B cell (primary cell): ENCODE results near the gene GPHN. TPM values are rescaled to one million over a fixed set of nuclear protein-coding genes. Genes with fewer than 3 reads are reported as not detected.

Experiments
- ATAC-seq: fragments of 200-7000 bp; cut with Tn5 transposase; one replicate; pipeline ENCODE4 v1.10.0; 2021; ENCODE audit warnings: low read depth, mild to moderate bottlenecking, moderate number of reproducible peaks, moderate library complexity
- CTCF ChIA-PET: fragments of 350-600 bp; sonication (Branson Sonifier 250); formaldehyde crosslinking; loops from one replicate; lab custom pipeline; 2021; ENCODE audit warnings: antibody characterized with exemption, inconsistent platforms; lab: Charles Lee
- POLR2A ChIA-PET: fragments of 350-600 bp; sonication (Branson Sonifier 250); formaldehyde crosslinking; loops from one replicate; lab custom pipeline; 2021; ENCODE audit warnings: antibody characterized with exemption; lab: Charles Lee
- DNase-seq: peaks from one replicate; pipeline ENCODE4 v3.0.0; 2013
- H2AFZ ChIP-seq: 2 replicates; pipeline ENCODE4 v1.6.1; 2012; ENCODE audit warnings: mild to moderate bottlenecking, low read depth, low read length; ENCODE audit not compliant: insufficient read depth, poor library complexity, severe bottlenecking
- H3K27ac ChIP-seq, 2 donors: 1 replicate in 1 of 2; 2 replicates in 1 of 2; pipeline ENCODE4 v1.5.1; 2012 to 2013; ENCODE audit warnings: low read length in 2 of 2, mild to moderate bottlenecking in 2 of 2, moderate library complexity in 1 of 2
- H3K27me3 ChIP-seq, 4 experiments: fragments of 200-600 bp in 1 of 4; sonication (generic) in 1 of 4; replicated peaks in 1 of 4; 1 replicate in 2 of 4; 2 replicates in 2 of 4; pipeline versions ENCODE4 v1.6.1 to v1.7.0; 2013 to 2016; ENCODE audit warnings: low read length in 3 of 4, mild to moderate bottlenecking in 2 of 4, mixed read lengths in 1 of 4, moderate library complexity in 1 of 4; ENCODE audit not compliant: insufficient read depth in 4 of 4, control insufficient read depth in 3 of 4; ENCODE audit errors: control extremely low read depth in 1 of 4
- H3K36me3 ChIP-seq, 2 experiments: replicated peaks in 1 of 2; 1 replicate in 1 of 2; 2 replicates in 1 of 2; pipeline versions ENCODE4 v1.6.1 to v1.7.1; 2013; ENCODE audit warnings: low read length in 1 of 2; ENCODE audit not compliant: insufficient read depth in 2 of 2, control insufficient read depth in 1 of 2; ENCODE audit errors: control extremely low read depth in 1 of 2, extremely low read depth in 1 of 2
- H3K4me1 ChIP-seq, 2 donors: fragments of 200-600 bp in 1 of 2; sonication (generic) in 1 of 2; 1 replicate in 1 of 2; 2 replicates in 1 of 2; pipeline versions ENCODE4 v1.5.1 to v1.6.1; 2013 to 2017; ENCODE audit warnings: low read length in 2 of 2; ENCODE audit not compliant: control insufficient read depth in 2 of 2, insufficient read depth in 2 of 2
- H3K4me2 ChIP-seq: replicated peaks from 2 replicates; pipeline ENCODE3; 2012; ENCODE audit warnings: mild to moderate bottlenecking, low read depth, low read length; ENCODE audit not compliant: poor library complexity, severe bottlenecking
- H3K4me3 ChIP-seq, 5 experiments: fragments of 200-600 bp in 1 of 5; sonication (generic) in 1 of 5; 1 replicate in 3 of 5; 2 replicates in 2 of 5; pipeline versions ENCODE4 v1.5.1 to v1.7.0; 2011 to 2016; ENCODE audit warnings: low read length in 4 of 5, mild to moderate bottlenecking in 4 of 5, low read depth in 2 of 5, control low read depth in 1 of 5, moderate library complexity in 1 of 5; ENCODE audit not compliant: insufficient read depth in 1 of 5; ENCODE audit errors: control extremely low read depth in 1 of 5, extremely low read depth in 1 of 5
- H3K79me2 ChIP-seq: fragments of 200-600 bp; sonication (generic); one replicate; pipeline ENCODE4 v1.6.0; 2016; ENCODE audit warnings: low read length; ENCODE audit not compliant: control insufficient read depth, insufficient read depth
- H3K9ac ChIP-seq: fragments of 200-600 bp; sonication (generic); 2 replicates; pipeline ENCODE4 v1.6.1; 2017; ENCODE audit warnings: mild to moderate bottlenecking, low read length, moderate library complexity
- H3K9me3 ChIP-seq, 3 donors: one replicate each; pipeline versions ENCODE4 v1.6.1 to v1.7.1; 2013; ENCODE audit warnings: low read length in 2 of 3; ENCODE audit not compliant: control insufficient read depth in 2 of 3, insufficient read depth in 1 of 3; ENCODE audit errors: control extremely low read depth in 1 of 3
- H4K20me1 ChIP-seq: 2 replicates; pipeline ENCODE4 v1.6.0; 2012; ENCODE audit warnings: mild to moderate bottlenecking, low read length; ENCODE audit not compliant: insufficient read depth, control insufficient read depth, poor library complexity, severe bottlenecking
- H3K27ac Mint-ChIP-seq: one replicate; pipeline ENCODE4 v1.8.0; 2021; ENCODE audit warnings: mixed read lengths
- H3K27me3 Mint-ChIP-seq: one replicate; pipeline ENCODE4 v1.8.0; 2021; ENCODE audit warnings: mixed read lengths
- H3K4me1 Mint-ChIP-seq: one replicate; pipeline ENCODE4 v1.8.0; 2021; ENCODE audit warnings: mixed read lengths
- H3K4me3 Mint-ChIP-seq: one replicate; pipeline ENCODE4 v1.8.0; 2021; ENCODE audit warnings: mixed read lengths
- H3K9me3 Mint-ChIP-seq: one replicate; pipeline ENCODE4 v1.8.0; 2022; ENCODE audit warnings: mixed read lengths; ENCODE audit not compliant: insufficient read depth
- EZH2 ChIP-seq: IDR thresholded peaks from 2 replicates; pipeline ENCODE4 v1.6.1; 2012; ENCODE audit warnings: borderline replicate concordance, low read depth, mild to moderate bottlenecking, moderate library complexity, low read length; ENCODE audit not compliant: insufficient read depth, poor library complexity, severe bottlenecking
- WGBS: methylation state at CpG from one replicate; pipeline ENCODE4 v1.1.5; 2013; ENCODE audit warnings: missing lambda C conversion rate; ENCODE audit not compliant: insufficient coverage; 5-methylcytosine and 5-hydroxymethylcytosine counted together
- intact Hi-C: fragments of 100-400 bp; cut with micrococcal nuclease; formaldehyde crosslinking; loops from one replicate; pipeline ENCODE4 v1.10.0; 2022
- polyA plus RNA-seq: library from polyadenylated mRNA; depleted of rRNA; stranded (reverse); fragments of >200 nt; gene quantifications from 2 replicates; pipeline ENCODE4 v1.2.3, GENCODE V29; 2012
- total RNA-seq, 2 donors: library from RNA; stranded (reverse); fragments of 120-200 nt in 1 of 2; gene quantifications; 1 replicate in 1 of 2; 2 replicates in 1 of 2; pipeline versions ENCODE4 v1.2.3 to v1.2.4, GENCODE V29; 2013 to 2022
- TF ChIP-seq, protein P1 (sequence below): fragments of 200-600 bp; IDR thresholded peaks from one replicate; pipeline ENCODE4 v1.8.0; 2022; ENCODE audit warnings: antibody characterized with exemption, mild to moderate bottlenecking

GPHN gene
- total and polyA plus RNA-seq, 2 donors (not counting 1 experiment from before 2014, with no cell fraction given), result 3.4 to 18.0 TPM

GRCh38 chr14:66853311-66853710, 345.4 kb downstream of the GPHN start:
- no peak overlapping the region for H3K4me3 Mint-ChIP-seq
- no peak overlapping the region for H3K9ac ChIP-seq
- no peaks in the 10 kb centered on the region for H3K27me3 ChIP-seq
- ChIA-PET CTCF (no interaction called here), POLR2A (no interaction called here)
- H3K9me3 Mint-ChIP-seq, result peaks cover 4% of the 10 kb centered on the region
- H2AFZ ChIP-seq, result no peak overlapping the region
- no peaks in the 10 kb centered on the region for H3K36me3 ChIP-seq
- peak; percentile 31 for ATAC-seq
- H3K4me1 Mint-ChIP-seq, result peaks cover 20% of the 10 kb centered on the region
- DNase-seq, result peak; percentile 5
- no peaks in the 10 kb centered on the region for H4K20me1 ChIP-seq
- H3K4me1 ChIP-seq, result peaks cover 3 to 9% of the 10 kb centered on the region in 2 donors
- no peak overlapping the region for H3K27ac ChIP-seq
- H3K27ac Mint-ChIP-seq, result no peak overlapping the region
- no peak overlapping the region for H3K4me3 ChIP-seq
- TF ChIP-seq EZH2, result no peak
- TF ChIP-seq, protein P1, sequence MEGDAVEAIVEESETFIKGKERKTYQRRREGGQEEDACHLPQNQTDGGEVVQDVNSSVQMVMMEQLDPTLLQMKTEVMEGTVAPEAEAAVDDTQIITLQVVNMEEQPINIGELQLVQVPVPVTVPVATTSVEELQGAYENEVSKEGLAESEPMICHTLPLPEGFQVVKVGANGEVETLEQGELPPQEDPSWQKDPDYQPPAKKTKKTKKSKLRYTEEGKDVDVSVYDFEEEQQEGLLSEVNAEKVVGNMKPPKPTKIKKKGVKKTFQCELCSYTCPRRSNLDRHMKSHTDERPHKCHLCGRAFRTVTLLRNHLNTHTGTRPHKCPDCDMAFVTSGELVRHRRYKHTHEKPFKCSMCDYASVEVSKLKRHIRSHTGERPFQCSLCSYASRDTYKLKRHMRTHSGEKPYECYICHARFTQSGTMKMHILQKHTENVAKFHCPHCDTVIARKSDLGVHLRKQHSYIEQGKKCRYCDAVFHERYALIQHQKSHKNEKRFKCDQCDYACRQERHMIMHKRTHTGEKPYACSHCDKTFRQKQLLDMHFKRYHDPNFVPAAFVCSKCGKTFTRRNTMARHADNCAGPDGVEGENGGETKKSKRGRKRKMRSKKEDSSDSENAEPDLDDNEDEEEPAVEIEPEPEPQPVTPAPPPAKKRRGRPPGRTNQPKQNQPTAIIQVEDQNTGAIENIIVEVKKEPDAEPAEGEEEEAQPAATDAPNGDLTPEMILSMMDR, result no peak
- H3K4me2 ChIP-seq, result no peak overlapping the region
- H3K9me3 ChIP-seq, result peaks cover 0 to 3% (median 0%) of the 10 kb centered on the region in 3 donors
- 20% methylated on average over 1 of the region's 3 CpGs for WGBS
- H3K79me2 ChIP-seq, result no peaks in the 10 kb centered on the region
- H3K27me3 Mint-ChIP-seq, result no peaks in the 10 kb centered on the region
- intact Hi-C loops, result no loop called here

DNA sequence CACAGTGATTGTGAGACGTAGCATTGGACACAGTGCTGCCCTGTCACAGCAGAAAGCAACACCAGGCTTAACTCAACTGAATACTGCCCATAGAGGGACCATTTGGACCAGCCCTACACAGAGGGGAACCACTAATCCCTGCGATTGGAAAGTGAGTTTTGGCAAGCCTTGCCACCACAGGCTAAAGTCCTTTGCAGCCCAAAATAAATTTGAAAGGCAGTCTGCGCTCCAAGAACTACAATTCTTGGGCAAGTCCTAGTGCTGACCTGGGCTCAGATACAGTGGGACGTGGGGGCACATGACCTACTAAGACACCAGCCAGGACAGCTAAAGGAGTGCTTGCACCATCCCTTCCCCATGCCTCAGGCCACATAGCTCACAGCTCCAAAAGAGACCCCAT, 349.9 kb downstream of the GPHN start:
- H3K27ac Mint-ChIP-seq, result no peak overlapping the region
- ATAC-seq (no peak), DNase-seq (no peak)
- peaks cover 0 to 3% (median 0%) of the 10 kb centered on the region in 3 donors for H3K9me3 ChIP-seq
- H3K27me3 ChIP-seq, result no peaks in the 10 kb centered on the region
- H3K4me3 Mint-ChIP-seq, result no peak overlapping the region
- H3K79me2 ChIP-seq, result no peaks in the 10 kb centered on the region
- no peaks in the 10 kb centered on the region for H3K27me3 Mint-ChIP-seq
- no peak overlapping the region for H3K9ac ChIP-seq
- no peak overlapping the region for H3K4me3 ChIP-seq
- no peaks in the 10 kb centered on the region for H3K36me3 ChIP-seq
- no peak overlapping the region for H3K4me2 ChIP-seq
- H3K9me3 Mint-ChIP-seq, result peaks cover 11% of the 10 kb centered on the region
- H4K20me1 ChIP-seq, result no peaks in the 10 kb centered on the region
- H3K4me1 ChIP-seq, result no peaks in the 10 kb centered on the region
- ChIA-PET CTCF (no interaction called here), POLR2A (no interaction called here)
- H3K4me1 Mint-ChIP-seq, result peaks cover 3% of the 10 kb centered on the region
- 100% methylated on average over 3 of the region's 4 CpGs for WGBS
- no peak overlapping the region for H3K27ac ChIP-seq
- H2AFZ ChIP-seq, result no peak overlapping the region
- intact Hi-C loops, result no loop called here
- TF ChIP-seq, protein P1, result no peak
- no peak for TF ChIP-seq EZH2
